GM12878 (cell line): ENCODE data around the gene FAM210A. TPM values are rescaled to one million over a fixed set of nuclear protein-coding genes. Genes with fewer than 3 reads are reported as not detected.

Experiments
- ATAC-seq: fragments of 200-7000 bp; cut with Tn5 transposase; 3 replicates; pipeline ENCODE4 v1.9.1; 2020; ENCODE audit warnings: mild to moderate bottlenecking, moderate library complexity
- BruUV-seq: library from RNA; stranded (reverse); fragments of 400-500 nt; replicated peaks from 2 replicates; lab custom pipeline; 2021; lab: Mats Ljungman, UMichigan
- CTCF ChIA-PET: fragments of 300-600 bp; sonication (Branson Sonifier 250); formaldehyde crosslinking; extraction: SDS; loops from one replicate; lab custom pipeline; 2021; ENCODE audit warnings: inconsistent platforms; lab: Yijun Ruan, JAX
- POLR2A ChIA-PET: fragments of 350-600 bp; formaldehyde crosslinking; extraction: SDS; loops from one replicate; lab custom pipeline; 2021; ENCODE audit warnings: inconsistent platforms; lab: Charles Lee
- RAD21 ChIA-PET: fragments of 300-600 bp; sonication (Branson Sonifier 250); formaldehyde crosslinking; loops from one replicate; lab custom pipeline; 2023; ENCODE audit warnings: antibody characterized with exemption; ENCODE audit not compliant: unreplicated experiment; lab: Charles Lee
- SMC1A ChIA-PET: fragments of 300-600 bp; sonication (Branson Sonifier 250); formaldehyde crosslinking; loops from one replicate; lab custom pipeline; 2023; ENCODE audit not compliant: unreplicated experiment, uncharacterized antibody; lab: Charles Lee
- DNase-seq: peaks from one replicate; pipeline ENCODE4 v3.0.0-alpha.2; 2011; ENCODE audit warnings: low read depth, low spot score
- FAIRE-seq: peaks from 3 replicates; lab custom pipeline; 2011; peaks lifted over from hg19 to GRCh38; lab: Jason Lieb, UNC
- H2AFZ ChIP-seq: 2 replicates; pipeline ENCODE4 v1.6.0; 2011; ENCODE audit warnings: low read depth, low read length, control low read depth; ENCODE audit not compliant: control insufficient read depth
- H3K27ac ChIP-seq: 2 replicates; pipeline ENCODE4 v1.5.1; 2011; ENCODE audit warnings: control low read depth; ENCODE audit not compliant: control insufficient read depth, insufficient read depth
- H3K27me3 ChIP-seq, 2 experiments: replicated peaks in 1 of 2; 2 replicates each; pipeline versions ENCODE4 v1.6.0 to v1.6.1; 2011; ENCODE audit warnings: low read length in 1 of 2; ENCODE audit not compliant: control insufficient read depth in 2 of 2, insufficient read depth in 2 of 2
- H3K36me3 ChIP-seq, 2 experiments: 2 replicates each; pipeline ENCODE4 v1.5.1; 2011; ENCODE audit warnings: low read length in 1 of 2; ENCODE audit not compliant: control insufficient read depth in 2 of 2, insufficient read depth in 2 of 2
- H3K4me1 ChIP-seq: 2 replicates; pipeline ENCODE4 v1.6.1; 2011; ENCODE audit warnings: mild to moderate bottlenecking, low read length, moderate library complexity, mixed read lengths; ENCODE audit not compliant: control insufficient read depth, insufficient read depth
- H3K4me2 ChIP-seq: 2 replicates; pipeline ENCODE4 v1.6.0; 2011; ENCODE audit warnings: control low read depth; ENCODE audit not compliant: control insufficient read depth, insufficient read depth
- H3K4me3 ChIP-seq: fragments of 200-600 bp; sonication (generic); 2 replicates; pipeline ENCODE4 v1.5.1; 2016
- H3K79me2 ChIP-seq: 2 replicates; pipeline ENCODE4 v1.6.0; 2011; ENCODE audit warnings: low read length; ENCODE audit not compliant: control insufficient read depth, insufficient read depth
- H3K9ac ChIP-seq: 2 replicates; pipeline ENCODE4 v1.8.0; 2011; ENCODE audit warnings: low read length, control low read depth, mixed read lengths; ENCODE audit not compliant: control insufficient read depth, insufficient read depth
- H3K9me3 ChIP-seq: replicated peaks from 3 replicates; pipeline ENCODE4 v1.5.1; 2011; ENCODE audit warnings: mild to moderate bottlenecking, low read length; ENCODE audit not compliant: control insufficient read depth, insufficient read depth
- H4K20me1 ChIP-seq: 2 replicates; pipeline ENCODE4 v1.6.0; 2011; ENCODE audit not compliant: control insufficient read depth, insufficient read depth
- ASH2L ChIP-seq: fragments of 300-600, 200-600 bp; sonication (generic); IDR thresholded peaks from 2 replicates; pipeline ENCODE4 v1.6.1; 2017; ENCODE audit warnings: low read depth, mild to moderate bottlenecking, borderline replicate concordance
- GABPA ChIP-seq: IDR thresholded peaks from 2 replicates; pipeline ENCODE4 v1.6.1; 2014; ENCODE audit warnings: antibody characterized with exemption, low read depth, mild to moderate bottlenecking, inconsistent platforms
- MTA2 ChIP-seq: fragments of 450-650 bp; IDR thresholded peaks from 2 replicates; pipeline ENCODE4 v1.6.1; 2016; ENCODE audit warnings: low read depth, mild to moderate bottlenecking, moderate library complexity
- RUNX3 ChIP-seq: IDR thresholded peaks from 2 replicates; pipeline ENCODE4 v1.6.1; 2012; ENCODE audit warnings: low read length, inconsistent platforms
- WGBS: methylation state at CpG from one replicate; pipeline ENCODE4 v1.1.6; 2016; ENCODE audit warnings: low lambda C conversion rate; ENCODE audit not compliant: insufficient replicate concordance, insufficient coverage; ENCODE audit errors: missing lambda C conversion rate; 5-methylcytosine and 5-hydroxymethylcytosine counted together
- in situ Hi-C: fragments of 300-500 bp; cut with MboI; formaldehyde crosslinking; loops from 9 replicates; pipeline ENCODE4 v1.14.3; 2018; ENCODE audit warnings: mixed read lengths
- intact Hi-C: fragments of 100-400 bp; cut with micrococcal nuclease; formaldehyde crosslinking; loops from one replicate; pipeline ENCODE4 v1.14.2; 2022; ENCODE audit not compliant: unreplicated experiment
- polyA plus RNA-seq, 11 experiments: library from polyadenylated mRNA; depleted of rRNA in 4 of 11; unstranded in 6 of 11; stranded (reverse) in 5 of 11; fragments of >200 nt; fragmentation: Nextera tagmentation in 4 of 11; fragmentation: Illumina TruSeq in 1 of 11; extraction: Ambion mirVana in 4 of 11; extraction: Trizol in 1 of 11; gene quantifications; 1 replicate in 1 of 11; 2 replicates in 10 of 11; pipeline versions ENCODE4 v1.2.1 to v1.2.3, GENCODE V29; 2011 to 2016; ENCODE audit warnings: inconsistent platforms in 2 of 11, missing spikeins in 2 of 11, low read depth in 1 of 11
- total RNA-seq, 4 experiments: library from RNA; depleted of rRNA in 3 of 4; stranded (reverse); fragments of >200 nt in 3 of 4; fragmentation: Illumina TruSeq in 1 of 4; extraction: Trizol in 1 of 4; gene quantifications; 2 replicates each; pipeline versions ENCODE4 v1.2.1 to v1.2.3, GENCODE V29; 2013 to 2021

The FAM210A gene
- total and polyA plus RNA-seq, 10 of the 15 experiments (the other 5 are each of a cell fraction or from before 2014, with no cell fraction given) = 10.3 to 56.3 (median 17.7) TPM

DNA sequence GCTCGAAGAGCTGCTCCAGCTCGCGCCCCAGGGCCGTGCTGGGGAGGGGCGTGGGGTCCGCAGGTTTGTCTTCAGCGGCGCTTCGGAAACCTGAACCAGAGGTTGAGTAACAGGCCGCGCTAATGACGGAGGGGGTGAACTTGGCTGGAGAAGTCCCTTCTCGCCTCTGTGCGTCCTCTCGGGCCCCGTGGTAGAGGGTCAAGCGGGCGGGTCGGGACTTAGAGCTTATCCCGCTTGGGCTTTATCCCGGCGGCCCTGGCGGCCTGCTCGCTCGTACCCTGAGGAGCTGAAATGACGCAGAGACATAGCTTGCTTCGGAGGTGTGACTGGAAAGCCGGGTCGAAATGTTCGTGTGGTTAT is 594 bp upstream of the FAM210A start (continued):
- TF ChIP-seq MTA2 (no peak), GABPA (no peak)

DNA sequence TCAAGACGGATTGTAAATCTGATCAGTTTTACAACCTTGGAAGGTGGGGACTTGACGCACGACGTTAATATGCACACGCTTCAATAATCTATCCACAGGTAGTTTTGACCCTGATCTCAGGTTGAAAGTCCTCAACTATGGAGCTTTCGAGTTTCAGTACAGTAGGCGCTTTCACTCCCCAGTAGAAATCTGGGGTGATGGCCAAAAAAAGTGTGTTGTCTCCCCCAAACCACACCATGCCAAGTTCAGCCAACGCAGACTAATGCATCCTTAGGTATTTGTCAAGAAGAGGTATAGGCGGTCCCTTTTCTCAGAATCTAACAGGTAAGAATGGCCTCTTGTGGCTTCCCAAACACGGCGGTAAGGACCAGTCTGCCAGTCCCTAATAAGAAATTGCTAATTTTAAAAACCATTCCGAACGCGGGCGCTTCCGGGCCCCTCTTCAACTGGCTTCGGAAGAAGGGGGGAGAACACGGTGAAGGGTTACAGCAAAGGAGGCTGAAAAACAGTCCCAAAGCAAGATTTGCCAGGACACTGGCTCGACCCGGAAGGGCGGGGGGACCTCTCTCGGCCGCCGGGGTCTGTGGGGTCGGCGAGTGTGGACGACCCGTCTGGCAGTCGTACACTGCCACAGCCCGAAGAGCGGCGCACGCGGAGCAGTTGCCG is 659 bp downstream of the FAM210A start:
- peaks cover 5% of the 10 kb centered on the region for H3K4me1 ChIP-seq
- ChIA-PET RAD21 (interaction anchor here (1.0 to 2.5 kb wide), 4 partner anchors 112 to 167 kb away, joined by 4 to 9 read pairs (median 4); no protein-coding TSS in a partner anchor), SMC1A (interaction anchor here (0.9 to 2.5 kb wide), 2 partner anchors 167 to 176 kb away, joined by 3 to 14 read pairs; no protein-coding TSS in a partner anchor), CTCF (interaction anchor here (0.5 to 1.9 kb wide), 5 partner anchors 96 to 170 kb away, joined by 3 to 5 read pairs (median 4); no protein-coding TSS in a partner anchor), POLR2A (interaction anchor here (0.6 to 1.3 kb wide), 2 partner anchors 17 to 140 kb away, joined by 4 read pairs; no protein-coding TSS in a partner anchor)
- ATAC-seq (no peak), FAIRE-seq (no peak), DNase-seq (no peak)
- peak overlapping the region; percentile 93 for H2AFZ ChIP-seq
- peak overlapping the region; percentile 74 for H3K9ac ChIP-seq
- H3K36me3 ChIP-seq = 0 out of 4 replicates have a peak, but pooled peaks cover 0 to 5% of the 10 kb centered on the region in 2 experiments
- in situ Hi-C loops = no loop called here
- TSS peak; percentile 60 for BruUV-seq
- intact Hi-C loops = loop anchor here (5.0 kb wide), 2 partner anchors 118 to 163 kb away; no protein-coding TSS in a partner anchor
- peak overlapping the region; percentile 84 for H3K27ac ChIP-seq
- WGBS = under 1% methylated on average over 35 of the region's 35 CpGs
- H4K20me1 ChIP-seq = no peaks in the 10 kb centered on the region; the same call in 1 of the 2 replicates
- TF ChIP-seq RUNX3 (0 out of 2 replicates have a peak, but pooled peaks have one; percentile 22), ASH2L (no peak)
- peak overlapping the region; percentile 87 for H3K4me3 ChIP-seq
- no peaks in the 10 kb centered on the region; the same call in 2 of the 3 replicates for H3K9me3 ChIP-seq
- H3K27me3 ChIP-seq = no peaks in the 10 kb centered on the region
- H3K79me2 ChIP-seq = peaks cover 96% of the 10 kb centered on the region
- peak overlapping the region; percentile 85 for H3K4me2 ChIP-seq
